Measurements from ENCODE around the gene RASGRF2. TPM values are rescaled to one million over a fixed set of nuclear protein-coding genes. Genes with fewer than 3 reads are reported as not detected.

RASGRF2 gene
- total and polyA plus RNA-seq, 2 of the 13 experiments (the other 11 are each of a cell fraction or from before 2014, with no cell fraction given) = 23.6 to 29.0 TPM

DNA sequence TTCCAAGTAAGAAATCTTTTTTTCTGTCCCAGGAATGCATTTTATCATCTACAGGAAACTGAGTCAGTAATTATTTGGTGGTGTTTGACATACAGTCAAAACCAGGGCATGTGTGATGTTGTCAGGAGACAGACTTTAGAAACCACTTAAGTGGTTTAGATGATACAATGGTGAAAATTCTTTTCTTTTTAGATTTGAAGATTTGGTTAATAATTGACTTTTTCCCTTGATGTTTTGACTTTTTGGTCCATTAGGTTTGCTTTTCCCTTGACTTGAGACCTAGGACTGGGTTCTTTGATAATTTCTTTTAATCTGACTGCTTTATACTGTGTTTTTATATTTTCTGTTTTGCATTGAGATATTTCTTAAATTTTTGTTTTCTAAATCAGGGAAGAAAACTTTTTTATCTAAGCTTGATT is 85.2 kb downstream of the RASGRF2 start (continued):
- no peak for TF ChIP-seq PBX3 (CRISPR knock-in tag; IDR thresholded peaks at IDR 0.05; ENCODE audit: borderline replicate concordance)
- no peak for TF ChIP-seq GABPB1 (CRISPR knock-in tag; IDR thresholded peaks at IDR 0.05)
- TF ChIP-seq SAP130 (CRISPR knock-in tag; IDR thresholded peaks at IDR 0.05; ENCODE audit: low read depth) = peak; percentile 58
- peak; percentile 78 for TF ChIP-seq TCF7 (IDR thresholded peaks at IDR 0.05; ENCODE audit: low read depth)
- TF ChIP-seq ZNF761 (CRISPR knock-in tag; conservative IDR thresholded peaks at IDR 0.05) = no peak
- no peak for TF ChIP-seq RNF2 (conservative IDR thresholded peaks at IDR 0.05; ENCODE audit: low read depth)
- TF ChIP-seq GATA4 (IDR thresholded peaks at IDR 0.05; ENCODE audit: borderline replicate concordance, low read depth) = peak; percentile 53; the same call in 1 of the 2 replicates
- TF ChIP-seq RAD51 (IDR thresholded peaks at IDR 0.05; ENCODE audit: borderline replicate concordance) = no peak
- TF ChIP-seq MXI1 (IDR thresholded peaks at IDR 0.05; ENCODE audit: borderline replicate concordance, low read depth, low read length) = no peak
- TF ChIP-seq, protein P1, sequence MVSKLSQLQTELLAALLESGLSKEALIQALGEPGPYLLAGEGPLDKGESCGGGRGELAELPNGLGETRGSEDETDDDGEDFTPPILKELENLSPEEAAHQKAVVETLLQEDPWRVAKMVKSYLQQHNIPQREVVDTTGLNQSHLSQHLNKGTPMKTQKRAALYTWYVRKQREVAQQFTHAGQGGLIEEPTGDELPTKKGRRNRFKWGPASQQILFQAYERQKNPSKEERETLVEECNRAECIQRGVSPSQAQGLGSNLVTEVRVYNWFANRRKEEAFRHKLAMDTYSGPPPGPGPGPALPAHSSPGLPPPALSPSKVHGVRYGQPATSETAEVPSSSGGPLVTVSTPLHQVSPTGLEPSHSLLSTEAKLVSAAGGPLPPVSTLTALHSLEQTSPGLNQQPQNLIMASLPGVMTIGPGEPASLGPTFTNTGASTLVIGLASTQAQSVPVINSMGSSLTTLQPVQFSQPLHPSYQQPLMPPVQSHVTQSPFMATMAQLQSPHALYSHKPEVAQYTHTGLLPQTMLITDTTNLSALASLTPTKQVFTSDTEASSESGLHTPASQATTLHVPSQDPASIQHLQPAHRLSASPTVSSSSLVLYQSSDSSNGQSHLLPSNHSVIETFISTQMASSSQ (IDR thresholded peaks at IDR 0.05; ENCODE audit: low read depth) = peak; percentile 91
- TF ChIP-seq, protein P1 (CRISPR knock-in tag; IDR thresholded peaks at IDR 0.05; ENCODE audit: borderline replicate concordance) = peak; percentile 87; the same call in 1 of the 2 replicates
- 0 out of 2 replicates have a peak, but pooled peaks have one; percentile 45 for TF ChIP-seq KDM5A (IDR thresholded peaks at IDR 0.05; ENCODE audit: borderline replicate concordance, low read length)
- peak; percentile 87 for TF ChIP-seq ISL2 (CRISPR knock-in tag; IDR thresholded peaks at IDR 0.05)
- TF ChIP-seq SRSF9 (IDR thresholded peaks at IDR 0.05; ENCODE audit: borderline replicate concordance, insufficient read depth, low read depth, low read length, poor library complexity, severe bottlenecking) = no peak
- TF ChIP-seq HNF4A (CRISPR knock-in tag; IDR thresholded peaks at IDR 0.05) = peak; percentile 62
- TF ChIP-seq ASH2L (IDR thresholded peaks at IDR 0.05; ENCODE audit: insufficient read length, low read depth, low read length) = peak; percentile 91
- no peak for TF ChIP-seq ZNF790 (CRISPR knock-in tag; IDR thresholded peaks at IDR 0.05; ENCODE audit: borderline replicate concordance)
- no peak for TF ChIP-seq SOX6 (IDR thresholded peaks at IDR 0.05)
- peak; percentile 68; the same call in 1 of the 2 replicates for TF ChIP-seq SOX6 (CRISPR knock-in tag; IDR thresholded peaks at IDR 0.05)
- no peak for TF ChIP-seq ZNF441 (CRISPR knock-in tag; IDR thresholded peaks at IDR 0.05; ENCODE audit: borderline replicate concordance)
- TF ChIP-seq ZNF142 (CRISPR knock-in tag; IDR thresholded peaks at IDR 0.05) = no peak

Measured in HepG2 (cell line).